Pons (tissue), 1 donor: ENCODE data around the gene KCNG2.

Source experiments
- DNase-seq: peaks from one replicate; pipeline ENCODE4 v3.0.0-alpha.2; 2016; ENCODE audit warnings: low spot score

The KCNG2 gene

DNA sequence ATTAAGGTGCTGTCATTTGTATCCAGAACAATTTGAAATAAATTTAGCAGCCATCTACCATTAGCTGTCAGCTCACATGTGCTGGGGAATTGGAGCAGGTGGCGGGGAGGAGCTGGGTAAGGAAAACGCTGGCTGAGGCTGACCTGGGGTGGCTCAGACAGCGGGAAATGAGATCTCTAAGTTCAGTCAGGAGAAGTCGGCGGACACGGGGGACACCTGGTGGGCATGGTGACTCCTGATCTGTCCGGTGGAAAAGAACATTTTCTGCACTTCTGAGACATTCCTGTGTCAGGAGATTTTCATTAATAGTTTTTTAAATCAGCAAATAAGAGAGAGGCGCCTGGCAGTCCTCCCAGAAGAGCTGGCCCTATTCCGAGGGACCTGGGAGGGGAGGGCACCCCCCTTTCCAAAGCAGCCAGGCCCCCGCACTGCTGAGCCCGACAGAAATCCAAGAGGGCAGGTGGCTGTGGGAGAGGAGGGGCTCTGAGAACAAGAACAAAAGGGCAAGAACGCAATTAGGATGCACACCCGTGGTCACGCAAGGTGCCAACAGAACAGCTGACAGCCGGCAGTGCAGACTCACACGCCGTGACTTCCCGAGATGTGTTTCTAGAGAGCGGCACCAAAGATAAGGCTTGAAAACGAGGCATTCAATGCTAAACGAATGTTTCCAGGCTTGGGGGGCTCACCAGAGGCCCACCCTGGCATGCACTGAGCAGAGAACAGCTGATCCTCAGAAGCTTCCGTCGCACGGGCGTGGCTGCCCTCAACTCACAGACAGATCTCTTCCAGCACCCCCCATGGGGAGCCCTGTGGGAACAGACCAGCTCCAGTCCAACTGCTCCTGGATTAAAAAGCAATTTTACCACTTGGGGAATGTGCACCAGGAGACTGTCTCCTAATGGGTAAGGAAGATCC is 127.3 kb downstream of the KCNG2 start:
- DNase-seq = peak; percentile 26

DNA sequence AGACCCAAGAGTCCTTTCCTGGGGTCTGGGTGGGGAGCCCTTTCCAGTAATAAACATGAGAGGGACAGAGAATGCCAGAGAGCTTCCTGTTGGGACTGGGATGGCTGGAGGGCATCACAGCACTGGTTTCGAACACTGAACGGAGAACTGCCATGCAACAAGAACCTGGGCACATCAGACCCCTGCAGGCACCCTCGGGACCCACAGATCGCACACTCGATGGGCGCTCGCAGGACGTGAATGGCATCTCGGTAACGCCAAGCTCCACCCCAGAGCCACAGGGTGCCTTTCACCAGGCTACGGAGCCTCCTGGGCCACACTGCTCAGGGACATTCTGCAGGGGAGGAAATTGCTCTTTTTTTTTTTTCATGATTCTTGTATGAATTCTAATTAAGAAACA is 128.6 kb downstream of the KCNG2 start:
- DNase-seq = no peak

DNA sequence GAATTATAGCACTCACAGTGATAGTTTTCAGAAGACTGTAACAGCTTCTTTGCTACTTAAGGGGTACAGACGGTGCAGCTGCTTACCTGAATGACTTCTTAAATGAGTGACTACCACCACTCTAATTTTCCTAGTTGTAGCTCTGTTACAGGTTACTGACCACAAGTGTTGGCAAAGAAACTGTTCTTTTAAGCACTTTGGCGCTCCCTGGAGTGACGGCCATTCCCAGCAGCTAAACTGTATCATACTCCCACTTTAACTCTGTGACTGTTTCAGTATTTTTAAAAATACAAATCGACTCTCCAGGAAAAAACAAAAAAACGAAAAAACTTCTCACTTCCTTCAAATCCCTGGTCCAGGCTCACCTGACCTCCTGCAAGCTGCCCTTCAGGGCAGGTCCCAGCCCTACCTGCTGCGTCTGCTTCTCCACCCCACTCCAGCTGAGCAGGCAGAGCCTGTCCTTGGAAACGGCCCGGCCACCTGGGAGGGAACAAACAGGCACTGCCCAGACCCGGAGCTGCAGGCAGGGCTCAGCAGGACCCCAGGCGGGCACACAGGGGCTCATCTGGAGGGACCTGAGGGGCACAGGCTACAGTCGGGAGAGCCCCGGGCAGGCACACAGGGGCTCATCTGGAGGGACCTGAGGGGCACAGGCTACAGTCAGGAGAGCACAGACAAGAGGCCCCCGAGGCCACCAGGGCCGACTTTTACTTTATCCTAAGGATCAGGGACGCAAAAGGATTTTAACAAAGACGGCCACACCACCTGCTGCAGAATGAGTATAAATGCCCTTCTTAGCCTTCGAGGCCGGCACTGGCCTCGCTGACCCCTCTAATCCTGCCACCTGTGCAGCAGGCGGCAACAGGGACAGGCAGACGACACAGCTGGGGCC is 129.2 kb downstream of the KCNG2 start:
- DNase-seq = no peak

DNA sequence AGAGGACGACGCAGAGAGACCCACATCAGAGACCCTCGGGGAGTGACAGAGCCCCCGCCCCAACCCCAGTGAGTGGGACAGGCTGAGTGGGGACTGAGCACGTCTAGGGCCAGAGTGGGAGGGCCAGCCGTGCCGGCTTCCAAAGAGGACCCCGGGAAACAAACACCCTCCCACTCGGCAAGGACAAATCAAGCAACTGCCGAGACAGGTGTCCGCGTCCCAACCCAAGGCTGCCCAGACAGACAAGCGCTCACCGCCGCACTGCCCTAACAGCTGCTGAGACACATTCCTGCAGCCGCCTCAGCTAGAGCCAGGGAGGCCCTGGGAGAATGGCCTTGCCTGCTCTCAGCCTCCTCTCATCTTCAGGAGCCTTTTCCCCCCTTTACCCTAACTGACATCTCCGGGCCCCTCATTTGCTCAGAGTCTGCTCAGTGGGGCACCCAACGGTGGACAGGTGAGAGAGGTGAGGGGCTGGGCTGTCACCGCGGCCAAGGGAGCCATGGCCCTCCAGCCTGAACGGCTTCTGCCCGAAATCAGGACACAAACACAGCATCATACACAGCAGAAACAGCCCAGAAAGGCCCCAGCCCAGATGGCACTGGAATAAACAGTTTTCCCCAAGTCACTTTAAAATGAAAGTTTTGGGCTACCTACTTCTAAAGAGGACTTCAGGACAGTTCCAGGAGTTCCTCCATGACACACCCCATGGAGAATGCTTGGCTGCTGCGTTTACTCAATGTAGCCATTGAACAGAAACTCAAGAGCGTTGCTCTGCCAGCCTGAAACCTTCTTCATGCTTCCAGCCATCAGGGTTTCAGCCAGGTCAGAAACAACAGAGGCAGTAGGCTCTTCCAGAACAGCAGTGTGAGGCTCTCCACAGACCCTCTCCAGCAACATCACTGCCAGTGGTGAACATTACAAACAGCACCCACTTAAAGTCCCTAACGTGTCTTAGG is 130.1 kb downstream of the KCNG2 start:
- DNase-seq = no peak

DNA sequence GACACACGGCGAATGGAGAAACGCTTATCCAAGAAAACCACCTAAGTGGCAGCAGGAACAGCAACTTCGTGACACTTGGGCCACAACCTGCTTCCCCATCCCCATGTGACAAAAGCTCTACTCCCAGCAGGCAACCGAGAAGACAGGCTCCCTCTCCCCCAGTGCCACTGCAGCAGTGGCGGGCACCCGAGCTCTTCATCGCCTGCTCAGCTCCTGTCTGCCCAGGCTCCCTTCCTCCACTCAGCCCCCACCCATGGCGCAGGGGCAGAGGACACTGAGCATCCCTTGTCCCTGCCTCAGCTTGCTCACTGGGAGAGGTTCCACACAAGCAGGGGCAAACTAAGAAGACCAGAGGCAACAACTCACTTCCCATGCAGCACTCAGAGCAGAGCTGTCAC is 130.8 kb downstream of the KCNG2 start:
- no peak for DNase-seq

DNA sequence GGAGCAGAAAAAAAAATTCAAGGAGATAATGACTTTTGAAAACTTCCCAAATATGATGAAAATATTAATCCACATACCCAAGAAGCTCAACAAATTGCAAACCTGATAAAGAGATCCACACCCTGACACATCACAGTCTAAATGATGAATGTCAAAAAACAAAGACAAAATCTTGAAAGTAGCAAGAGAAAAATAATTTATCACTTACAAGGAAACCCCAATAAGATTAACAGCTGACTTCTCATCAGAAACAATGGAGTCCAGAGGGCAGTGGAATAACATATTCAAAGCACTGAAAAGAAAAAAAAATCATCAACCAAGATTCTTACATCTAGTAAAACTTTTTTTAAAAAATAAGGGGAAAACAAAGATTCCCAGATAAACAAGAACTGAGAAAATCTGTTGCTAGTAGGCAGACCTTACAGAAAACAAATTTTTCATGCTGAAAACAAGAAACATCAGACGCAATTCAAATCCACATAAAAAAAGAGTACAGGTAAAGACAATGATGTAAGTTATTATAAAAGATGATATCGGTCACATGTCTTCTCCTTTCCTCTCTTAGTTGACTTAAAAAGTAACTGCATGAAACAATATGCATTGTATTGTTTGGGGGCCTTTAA is 132.4 kb downstream of the KCNG2 start:
- no peak for DNase-seq

DNA sequence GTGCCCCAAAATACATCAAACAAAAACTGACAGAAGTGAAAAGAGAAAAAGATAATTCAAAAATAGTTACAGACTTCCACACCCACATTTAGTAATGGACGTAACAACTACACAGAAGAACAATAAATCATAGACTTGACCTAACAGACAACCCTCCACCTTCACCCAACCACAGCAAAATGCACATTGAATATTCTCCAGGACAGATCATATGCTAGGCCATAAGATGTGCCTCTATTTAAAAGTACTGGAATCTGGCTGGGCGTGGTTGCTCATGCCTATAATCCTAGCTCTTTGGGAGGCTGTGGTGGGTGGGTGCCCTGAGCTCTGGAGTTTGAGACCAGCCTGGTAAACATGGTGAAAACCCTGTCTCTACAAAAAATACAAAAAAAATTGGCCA is 133.7 kb downstream of the KCNG2 start:
- no peak for DNase-seq

DNA sequence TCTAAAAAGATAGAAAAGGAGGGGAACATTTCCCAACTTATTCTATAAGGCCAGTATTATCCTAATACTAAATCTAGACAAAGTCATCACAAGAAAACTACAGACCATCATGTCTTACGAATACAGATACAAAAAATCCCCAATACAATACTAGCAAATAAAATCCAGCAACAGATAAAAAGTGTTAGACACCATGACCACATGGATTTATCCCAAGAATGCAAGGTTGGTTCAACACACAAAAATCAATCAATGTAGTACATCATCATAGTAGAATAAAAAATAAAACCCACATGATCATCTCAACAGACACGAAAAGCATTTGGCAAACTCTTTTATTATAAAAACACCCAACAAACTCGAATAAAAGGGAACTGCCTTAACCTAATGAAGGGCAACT is 135.2 kb downstream of the KCNG2 start:
- DNase-seq = no peak

DNA sequence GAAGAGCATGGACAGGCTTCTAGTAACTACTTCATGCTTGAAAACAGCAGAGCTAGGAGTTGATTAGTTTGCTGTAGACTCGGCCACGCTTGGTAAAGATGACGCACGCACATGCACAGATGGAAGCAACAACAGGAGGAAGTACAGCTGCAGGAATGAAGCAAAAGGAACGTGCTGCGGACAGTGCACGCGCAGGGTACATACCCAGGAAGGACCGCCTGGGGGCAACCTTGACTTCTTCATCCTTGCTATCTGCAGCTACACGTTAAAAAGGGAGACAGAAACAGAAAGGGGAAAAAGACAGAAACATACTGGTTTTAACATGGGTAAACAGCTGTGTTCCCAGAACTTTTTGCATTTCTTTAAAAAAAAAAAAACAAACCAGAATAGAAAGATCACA is 136.0 kb downstream of the KCNG2 start:
- no peak for DNase-seq

DNA sequence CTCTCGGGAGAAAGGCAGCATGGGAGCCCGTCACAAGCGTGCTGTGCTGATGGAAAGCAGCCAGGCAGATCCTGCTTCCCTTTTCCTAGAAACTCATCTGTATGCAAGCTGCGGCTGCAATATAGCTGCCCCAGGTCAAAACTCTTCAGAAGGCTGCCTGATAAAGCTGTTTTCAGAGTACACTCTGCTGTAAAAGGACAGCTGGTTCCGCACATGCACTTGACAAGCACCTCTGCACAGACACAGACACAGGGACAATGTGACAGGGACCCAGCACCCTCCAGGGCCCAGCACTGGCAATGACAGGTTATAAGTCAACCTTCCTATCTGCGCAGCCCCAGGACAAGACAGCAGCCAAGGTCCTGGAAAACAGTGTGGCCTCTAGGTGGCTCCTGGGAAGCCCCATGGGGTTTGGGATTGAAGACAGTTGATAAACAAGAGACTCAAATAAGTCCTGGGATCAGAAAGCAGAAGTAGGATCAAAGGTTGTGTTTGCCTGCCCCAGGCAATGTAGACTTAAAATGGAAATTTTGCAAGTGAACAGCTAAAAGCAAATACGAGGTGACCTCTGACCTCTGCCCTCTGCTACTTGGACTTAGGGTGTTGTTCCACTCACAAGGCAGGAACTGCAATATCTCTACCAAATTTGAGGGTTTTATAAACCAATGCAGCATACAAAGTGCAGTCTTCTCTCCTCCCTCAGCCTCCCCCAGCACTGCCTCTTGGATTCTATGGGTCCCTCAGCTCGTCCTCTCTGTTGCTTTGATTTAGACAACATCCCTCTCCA is 136.8 kb downstream of the KCNG2 start:
- no peak for DNase-seq

DNA sequence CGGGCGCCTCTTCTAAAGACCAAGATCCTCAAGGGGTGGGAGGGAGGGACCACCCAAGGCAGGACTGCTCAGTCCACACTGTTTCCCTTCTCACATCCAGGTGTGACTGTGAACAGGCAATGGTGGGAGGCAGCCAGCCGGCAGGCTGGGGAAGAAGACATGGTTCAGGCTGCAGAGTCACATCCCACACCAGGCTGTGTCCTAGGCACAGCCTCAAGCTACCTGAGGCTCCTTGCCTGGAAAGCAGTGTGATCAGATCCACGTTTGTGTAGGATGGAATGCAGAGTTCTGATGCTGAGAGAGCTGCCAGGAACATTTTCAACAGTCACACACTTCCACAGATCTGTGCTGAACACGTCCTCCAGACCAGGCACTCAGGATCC is 137.4 kb downstream of the KCNG2 start:
- DNase-seq = no peak

DNA sequence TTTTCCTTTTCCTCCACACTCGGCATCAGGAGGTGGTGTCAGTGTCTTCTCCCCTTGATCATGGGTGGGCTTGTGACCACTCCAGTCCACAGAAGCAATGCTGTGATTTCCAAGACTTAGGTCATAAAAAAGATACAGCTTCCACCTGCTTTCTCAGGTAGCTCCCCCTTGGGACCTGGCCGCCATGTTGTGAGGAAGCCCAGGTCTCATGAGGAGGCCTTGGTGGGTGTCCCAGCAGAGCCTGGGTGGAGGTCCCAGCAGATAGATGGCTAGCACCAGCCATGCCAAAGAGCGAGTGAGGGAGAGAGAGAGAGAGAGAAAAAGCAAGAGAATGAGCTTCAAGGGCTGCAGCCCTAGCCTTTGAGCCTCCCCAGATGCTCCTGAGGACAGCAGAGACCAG is 137.8 kb downstream of the KCNG2 start:
- no peak for DNase-seq

DNA sequence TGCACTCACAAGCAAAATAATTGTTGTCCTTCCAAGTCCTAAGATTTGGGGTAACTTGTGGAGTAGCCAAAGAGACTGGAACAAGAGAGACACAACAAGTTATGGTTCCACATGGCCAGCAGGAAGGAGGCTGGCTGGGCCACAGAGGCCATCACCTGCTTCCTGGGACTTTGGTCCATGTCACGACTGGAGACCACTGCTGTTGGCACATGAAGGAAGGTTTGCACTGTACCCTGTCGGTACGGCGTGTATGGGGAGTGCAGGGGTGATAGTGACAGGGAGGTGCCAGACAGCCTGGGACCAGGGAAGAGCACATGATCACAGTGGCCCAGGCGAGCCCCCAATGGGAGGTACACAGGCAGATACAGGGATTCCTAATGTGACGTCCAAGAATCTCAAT is 138.2 kb downstream of the KCNG2 start:
- no peak for DNase-seq

DNA sequence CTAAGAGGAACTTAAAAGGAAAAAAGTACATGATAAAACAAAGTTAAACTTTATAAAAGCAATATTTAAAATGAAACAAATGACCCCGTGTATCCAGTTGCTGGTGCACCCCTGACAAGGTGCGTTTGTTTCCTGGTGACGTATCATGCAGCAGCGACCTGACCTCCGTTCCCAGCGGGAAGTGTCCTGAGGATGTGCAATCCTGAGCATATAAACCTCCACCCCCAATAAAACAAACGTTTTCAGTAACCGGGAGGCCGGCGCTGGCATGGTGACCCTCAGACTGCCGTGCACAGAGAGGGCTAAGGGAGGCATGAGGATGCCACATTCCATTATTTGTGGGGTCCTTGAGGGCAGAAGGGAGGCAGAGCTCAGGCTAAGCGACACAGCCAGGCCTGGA is 138.9 kb downstream of the KCNG2 start:
- DNase-seq = no peak

DNA sequence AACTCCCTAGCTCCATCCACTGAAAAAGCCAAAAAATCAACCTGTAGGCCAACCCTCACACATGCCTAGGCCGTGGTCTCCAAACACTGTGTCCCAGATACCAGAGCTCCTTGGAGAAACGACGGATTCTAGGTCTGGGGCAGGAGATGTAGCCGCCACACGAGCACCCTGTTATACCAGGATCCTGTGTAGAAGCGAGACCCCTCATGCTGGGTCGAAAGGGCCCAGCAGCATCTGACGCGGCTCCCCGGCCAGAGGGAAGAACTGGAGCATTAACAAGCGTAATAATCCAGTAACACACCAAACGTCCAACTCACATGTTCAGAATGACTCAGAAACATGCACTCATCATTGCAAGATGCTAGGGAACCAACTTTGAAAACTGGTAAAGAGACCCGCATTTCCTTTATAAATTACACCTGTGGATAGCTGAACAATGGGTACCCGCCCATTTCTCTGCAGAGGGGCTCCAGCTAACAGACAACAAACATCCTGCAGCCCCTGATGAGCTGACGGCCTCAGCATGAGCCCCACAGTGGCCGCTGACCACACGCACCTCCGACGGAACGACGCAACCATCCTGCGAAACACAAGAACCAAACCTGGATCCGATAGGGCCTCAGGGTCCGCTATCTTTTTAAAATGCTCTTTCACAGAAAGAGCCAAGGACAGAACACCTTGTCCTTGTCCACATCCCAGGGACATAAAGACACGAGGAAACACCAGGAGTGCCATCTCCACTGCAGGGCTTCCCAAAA is 139.5 kb downstream of the KCNG2 start:
- no peak for DNase-seq

DNA sequence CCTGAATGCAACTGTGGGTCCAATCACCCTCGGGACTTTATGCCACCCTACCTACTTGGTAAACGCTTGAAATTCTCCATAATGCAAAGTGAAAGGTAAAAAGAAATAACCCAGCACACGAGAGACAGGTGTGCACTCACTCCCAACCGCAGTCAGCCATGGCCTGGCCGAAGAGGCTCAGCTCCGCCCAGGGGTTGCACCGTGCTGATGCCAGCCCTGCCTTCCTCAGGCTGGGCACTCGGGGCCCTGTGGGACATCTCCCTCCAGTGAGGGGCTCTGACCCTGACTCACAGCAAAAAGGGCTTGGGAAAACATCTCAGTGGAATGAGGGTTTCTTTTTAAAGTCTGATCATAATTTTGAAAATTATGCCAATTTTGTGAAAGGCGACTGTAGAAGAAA is 140.5 kb downstream of the KCNG2 start:
- DNase-seq = no peak

DNA sequence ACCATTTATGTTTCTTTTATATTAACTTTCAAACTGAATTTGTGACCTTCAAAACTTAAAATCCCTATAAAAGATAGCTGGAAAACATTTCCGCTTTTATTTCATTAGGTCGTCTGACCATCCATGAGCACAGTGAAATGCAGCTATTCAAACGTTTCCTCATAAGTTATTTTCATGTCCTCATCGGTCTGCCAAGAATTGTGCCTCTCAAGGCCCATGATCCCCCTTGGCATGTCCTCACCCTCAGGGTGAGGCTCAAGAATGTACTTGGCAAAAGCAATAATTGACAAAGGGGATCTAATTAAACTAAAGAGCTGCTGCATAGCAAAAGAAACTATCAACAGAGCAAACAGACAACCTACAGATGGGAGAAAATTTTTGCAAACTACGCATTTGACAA is 141.4 kb downstream of the KCNG2 start:
- no peak for DNase-seq

DNA sequence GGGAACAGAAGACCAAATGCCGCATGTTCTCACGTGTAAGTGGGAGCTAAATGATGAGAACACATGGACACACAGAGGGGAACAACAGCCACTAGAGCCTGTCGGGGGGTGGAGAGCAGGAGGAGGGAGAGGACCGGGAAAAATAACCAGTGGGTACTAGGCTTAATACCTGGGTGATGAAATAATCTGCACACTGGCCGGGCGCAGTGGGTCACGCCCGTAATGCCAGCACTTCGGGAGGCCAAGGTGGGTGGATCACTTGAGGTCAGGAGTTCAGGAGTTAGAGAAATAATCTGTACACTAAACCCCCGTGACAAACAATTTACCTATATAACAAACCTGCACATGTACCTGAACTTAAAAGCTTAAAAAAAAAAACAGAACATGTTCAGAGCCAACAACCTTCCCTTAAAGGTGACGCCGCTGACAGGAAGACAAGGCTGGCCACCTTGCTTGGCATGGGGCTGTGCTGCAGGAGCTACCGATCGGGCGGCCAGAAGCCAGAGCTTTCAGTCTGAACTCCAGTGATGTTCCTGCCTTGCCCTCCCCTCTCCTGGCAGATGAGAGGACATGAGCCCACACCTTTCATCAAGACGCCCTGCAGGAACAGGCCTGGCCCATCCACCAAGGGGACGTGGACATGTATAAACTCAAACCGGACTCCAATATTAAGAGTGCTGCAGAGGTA is 142.5 kb downstream of the KCNG2 start:
- DNase-seq = no peak

DNA sequence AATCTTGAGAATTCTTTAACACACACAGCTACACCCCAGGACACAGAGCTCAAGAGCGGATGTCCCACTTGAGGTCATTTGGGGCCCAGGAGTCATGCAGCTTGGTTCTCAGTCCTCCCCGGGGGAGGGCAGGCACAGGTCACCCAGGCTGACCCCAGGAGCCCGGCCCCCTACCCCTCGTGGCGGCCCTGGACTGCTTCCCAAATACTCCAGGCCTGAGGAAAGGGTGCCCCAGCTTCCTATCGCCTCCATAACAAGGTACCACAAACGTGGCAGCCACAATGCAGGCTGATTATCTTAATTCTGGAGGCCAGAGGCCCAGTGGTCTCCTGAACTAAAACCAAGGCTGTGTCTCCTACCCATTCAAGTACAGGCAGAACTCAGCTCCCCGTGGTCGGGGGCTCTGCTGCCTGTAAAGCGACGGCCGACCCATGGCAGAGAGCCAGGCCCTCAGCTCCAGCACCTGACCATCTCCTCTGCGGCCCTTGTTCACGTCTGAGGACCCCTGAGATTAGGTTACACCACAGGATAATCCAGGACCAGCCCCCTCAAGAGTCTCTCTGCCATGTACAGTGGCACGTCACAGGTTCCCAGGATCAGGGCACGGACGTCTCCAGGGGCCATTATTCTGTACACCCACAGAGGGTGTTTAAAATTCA is 143.2 kb downstream of the KCNG2 start:
- no peak for DNase-seq
